GM19467 (cell line): ENCODE results near the gene TAS2R41.

Experiments used
- ATAC-seq: cut with Tn5 transposase; IDR thresholded peaks from one replicate; pipeline ENCODE4 v1.9.1; 2021; ENCODE audit warnings: mild to moderate bottlenecking, moderate library complexity; ENCODE audit not compliant: unreplicated experiment

Gene TAS2R41

DNA sequence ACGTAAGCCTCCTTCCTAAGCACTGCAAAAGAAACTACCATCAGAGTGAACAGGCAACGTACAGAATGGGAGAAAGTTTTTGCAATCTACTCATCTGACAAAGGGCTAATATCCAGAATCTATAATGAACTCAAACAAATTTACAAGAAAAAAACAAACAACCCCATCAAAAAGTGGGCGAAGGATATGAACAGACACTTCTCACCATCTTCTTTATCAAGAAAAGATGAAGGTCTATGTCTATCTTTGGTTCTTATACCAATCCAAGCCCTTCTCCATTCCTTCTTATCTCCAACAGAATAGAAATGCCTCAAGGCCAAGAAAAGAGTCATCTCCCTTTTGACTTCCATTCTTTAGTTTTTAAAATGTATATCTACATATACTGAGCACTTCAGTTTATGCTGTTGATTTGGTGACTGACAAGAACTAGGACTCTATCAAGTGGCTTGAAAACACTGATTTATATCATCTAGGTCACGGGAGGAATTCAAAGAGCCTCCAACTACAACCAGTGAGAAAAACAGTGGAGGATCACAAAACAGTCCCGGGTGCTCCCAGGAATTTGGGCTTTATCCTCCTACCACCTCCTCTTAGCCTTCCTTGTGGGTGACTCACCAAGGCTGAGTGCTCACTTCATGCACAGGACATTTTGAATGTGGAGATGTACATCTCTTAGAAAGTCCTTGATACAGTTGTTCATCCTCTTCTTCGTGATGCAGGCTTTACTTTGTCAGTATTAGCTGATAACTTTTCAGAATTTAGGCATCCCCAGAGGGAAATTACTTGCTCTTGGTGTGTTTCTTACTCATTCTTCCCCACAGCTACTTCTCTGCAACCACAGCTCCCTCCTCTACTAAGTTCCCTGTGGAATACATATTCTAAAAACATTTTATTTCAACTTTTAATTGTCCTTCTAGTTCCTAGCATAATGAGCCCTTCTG is 15.4 kb downstream of the TAS2R41 start:
- no peak for ATAC-seq

DNA sequence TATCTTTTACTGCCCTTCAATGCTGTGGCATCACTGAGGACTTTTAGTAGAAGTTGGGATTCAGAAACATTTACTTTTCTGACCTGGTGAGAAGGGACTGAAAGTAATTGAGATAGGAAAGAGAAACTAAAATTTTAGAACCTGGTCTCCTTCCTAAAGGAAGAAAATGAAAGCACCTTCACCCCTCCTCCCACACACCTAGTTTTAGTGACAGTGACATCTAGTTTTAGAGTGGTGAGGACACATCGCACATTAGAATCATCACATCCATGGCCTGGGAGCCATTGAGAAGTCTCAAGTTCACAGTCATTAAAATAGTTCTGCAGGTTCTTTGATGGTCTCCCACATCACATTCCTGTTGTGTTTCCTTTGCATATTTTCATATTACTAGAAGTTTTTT is 16.1 kb downstream of the TAS2R41 start:
- no peak for ATAC-seq

DNA sequence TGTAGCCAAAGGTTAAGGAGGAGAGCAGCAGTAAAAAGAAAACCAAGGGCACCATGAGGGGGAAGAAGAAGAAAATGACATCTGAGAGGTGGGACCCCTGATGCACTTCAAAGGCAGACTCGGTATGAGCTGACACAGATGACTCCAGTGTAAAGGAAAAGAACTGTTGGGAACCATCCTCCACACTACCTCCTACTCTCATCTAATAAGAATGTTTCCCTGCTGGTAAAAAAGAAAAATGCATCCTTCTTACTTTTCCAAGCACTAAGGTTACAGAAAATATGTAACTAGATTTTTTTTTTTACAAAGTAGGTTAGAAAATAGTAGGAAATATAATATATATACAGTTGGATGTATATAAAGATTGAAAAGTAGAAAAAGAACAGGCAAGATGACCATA is 16.9 kb downstream of the TAS2R41 start:
- ATAC-seq = no peak

DNA sequence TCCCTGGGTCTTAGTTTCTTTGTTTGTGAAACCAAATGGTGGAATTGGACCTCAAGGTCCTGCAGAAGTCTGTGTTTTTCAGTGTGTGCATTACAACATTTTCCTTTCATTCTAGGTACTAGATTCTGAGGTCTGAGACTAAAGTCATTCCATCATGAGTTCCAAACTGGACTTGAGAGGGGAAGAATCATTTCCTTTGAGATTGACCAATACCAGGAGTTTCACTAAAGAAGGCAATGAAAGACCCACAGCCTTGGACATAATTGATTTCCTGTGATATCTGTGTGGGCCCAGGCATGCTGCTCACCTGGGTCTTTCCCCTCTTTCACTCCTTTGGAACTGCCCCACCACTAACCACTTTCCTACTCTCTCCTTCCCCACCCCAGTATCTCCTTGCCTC is 18.2 kb downstream of the TAS2R41 start:
- no peak for ATAC-seq

DNA sequence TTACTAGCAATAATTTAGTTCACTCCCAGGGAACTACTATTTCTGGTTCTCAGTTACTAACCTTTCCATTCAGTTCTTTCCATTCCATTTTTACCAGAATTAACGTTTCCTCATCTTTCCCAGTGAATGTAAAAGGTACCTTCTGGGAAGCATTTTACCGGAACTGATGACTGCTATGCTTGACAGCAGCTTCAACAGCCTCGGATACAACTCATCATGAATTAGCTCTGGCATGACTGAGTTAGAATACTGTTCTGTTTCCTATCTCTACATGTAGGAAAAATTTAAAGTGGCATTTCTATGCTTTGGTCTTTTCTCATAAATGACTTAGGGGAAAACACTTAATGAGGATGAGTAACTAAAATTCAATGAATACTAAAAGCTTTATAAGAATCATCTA is 18.6 kb downstream of the TAS2R41 start:
- ATAC-seq = no peak

DNA sequence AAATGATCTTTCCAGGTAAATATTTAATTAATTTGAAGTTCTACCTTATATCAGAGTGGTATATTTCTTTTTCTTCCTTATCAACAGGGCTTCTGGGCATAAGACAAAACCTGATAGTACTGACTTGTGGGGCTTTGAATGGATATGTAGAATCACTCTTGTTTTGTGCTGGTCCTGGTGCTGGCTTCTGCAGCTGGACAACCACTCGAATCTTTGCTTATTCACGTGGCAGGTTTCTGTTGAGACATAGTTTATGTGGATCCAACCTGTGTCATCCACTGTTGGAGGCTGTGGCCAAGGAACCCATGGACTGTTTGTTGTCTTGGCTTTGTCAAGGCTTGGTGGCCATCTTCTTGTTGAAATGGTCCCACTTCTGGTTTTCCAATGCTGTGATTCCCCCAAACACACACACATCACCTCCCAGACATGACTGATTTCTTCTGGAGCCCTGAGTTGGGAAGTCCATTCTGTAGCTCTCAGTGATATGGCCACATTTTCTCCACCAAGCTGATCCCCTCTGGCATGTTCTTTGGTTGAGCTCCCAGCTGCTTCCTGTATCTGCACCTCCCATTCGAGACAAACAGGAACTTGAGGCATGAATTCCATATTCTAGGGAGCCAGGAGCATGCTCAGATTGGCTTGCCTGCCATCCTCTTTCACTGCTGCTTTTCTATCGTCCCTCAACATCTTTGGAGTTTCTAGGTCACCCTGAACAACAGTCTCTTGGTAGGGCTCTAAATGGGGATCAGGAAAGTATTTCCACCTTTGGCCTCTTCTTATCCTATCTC is 19.5 kb downstream of the TAS2R41 start:
- no peak for ATAC-seq

DNA sequence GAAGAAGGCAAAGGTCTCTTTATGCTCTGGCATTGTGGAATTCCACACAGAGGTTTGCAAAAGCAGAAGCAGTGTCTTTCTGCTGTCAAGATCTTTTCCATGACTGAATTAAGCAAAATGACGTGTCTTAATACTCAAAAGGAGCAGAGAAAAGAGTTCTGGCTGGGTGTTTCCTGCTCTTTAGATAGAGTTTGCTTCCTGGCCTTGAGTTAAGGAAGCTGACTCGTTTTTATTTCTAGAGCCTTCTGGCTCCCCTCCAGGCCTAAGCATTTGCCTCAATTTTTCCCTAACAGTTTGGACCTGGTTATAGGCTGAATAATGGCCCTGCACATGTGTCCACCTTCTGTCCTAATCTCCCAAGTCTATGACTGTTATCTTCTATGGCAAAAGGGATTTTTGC is 21.6 kb downstream of the TAS2R41 start:
- no peak for ATAC-seq

DNA sequence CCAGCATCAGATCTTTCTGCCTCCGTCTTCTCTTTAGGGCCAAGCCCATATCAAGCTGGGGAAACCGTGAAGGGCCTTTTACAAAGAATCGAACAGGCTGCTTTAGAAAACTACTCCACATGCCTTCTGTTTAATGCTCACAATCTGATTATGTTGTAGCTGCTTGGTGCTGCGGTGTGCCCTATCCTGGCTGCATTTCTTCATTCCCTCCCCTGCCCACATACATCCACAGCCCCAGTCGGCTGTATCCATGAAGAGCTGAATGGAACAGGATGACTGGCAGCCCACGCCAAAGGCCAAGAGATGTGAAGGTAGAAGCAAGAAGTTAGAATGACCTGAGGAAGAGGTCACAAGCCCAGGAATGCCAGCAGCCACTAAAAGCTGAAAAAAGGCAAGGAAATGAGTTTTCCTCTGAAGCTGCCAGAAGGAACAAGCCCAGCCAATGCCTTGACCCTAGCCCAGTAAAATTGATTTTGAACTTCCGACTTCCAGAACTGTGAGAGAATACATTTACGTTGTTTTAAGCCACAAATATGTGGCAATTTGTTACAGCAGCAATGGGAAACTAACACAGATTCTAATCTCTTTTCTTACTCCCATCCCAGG is 22.2 kb downstream of the TAS2R41 start:
- ATAC-seq = no peak

DNA sequence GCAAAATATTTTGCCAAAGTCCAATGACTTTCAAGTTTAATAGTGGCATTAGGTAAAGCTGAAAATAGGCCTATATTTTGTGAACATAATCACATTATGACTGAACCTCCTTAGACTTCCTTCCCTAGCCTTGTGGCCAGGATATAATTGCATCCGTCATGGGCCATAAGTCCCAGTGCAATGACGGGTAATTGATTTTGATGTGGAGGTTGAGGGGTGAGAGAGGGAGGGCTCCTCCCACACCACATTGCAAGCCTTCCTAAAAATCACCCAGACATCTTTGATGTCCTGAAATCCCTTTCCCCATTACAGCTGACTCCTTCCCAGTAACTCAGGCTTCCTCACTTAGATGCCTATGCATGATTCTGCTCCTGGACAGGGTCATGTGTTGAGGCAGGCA is 25.6 kb downstream of the TAS2R41 start:
- no peak for ATAC-seq

DNA sequence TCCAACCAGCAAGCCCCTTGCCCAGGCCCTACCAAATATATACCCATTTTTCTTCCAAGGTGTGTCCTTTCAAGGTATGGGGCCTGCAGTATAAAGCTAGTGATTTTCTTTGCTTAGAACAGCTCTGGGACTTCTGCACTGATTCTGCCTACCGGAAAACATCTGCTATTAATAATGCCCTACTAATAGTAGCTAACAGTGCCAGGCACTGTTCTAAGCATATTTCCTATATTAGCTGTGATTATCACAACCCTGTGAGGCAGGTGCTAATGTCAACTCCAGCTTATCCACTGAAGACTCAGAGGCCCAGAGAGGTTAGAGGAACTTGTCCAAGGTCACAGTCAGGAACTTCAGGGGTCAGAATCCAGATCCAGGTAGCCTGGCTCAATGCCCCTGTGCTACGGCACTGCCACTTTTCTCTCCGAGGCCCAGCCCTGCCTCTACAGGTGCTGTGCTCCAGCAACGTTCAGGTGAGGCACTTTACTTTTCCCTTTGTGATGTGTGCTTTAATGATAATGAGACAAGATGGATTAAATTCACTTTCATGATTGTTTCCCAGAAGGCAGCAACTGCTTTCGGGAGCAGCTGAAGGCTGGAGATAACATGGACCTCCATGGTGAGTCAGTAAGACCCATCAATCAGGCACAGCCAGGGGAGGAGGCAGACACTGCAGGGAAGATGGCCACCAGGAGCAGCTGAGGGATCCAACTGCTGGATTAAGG is 26.7 kb downstream of the TAS2R41 start:
- ATAC-seq = no peak

DNA sequence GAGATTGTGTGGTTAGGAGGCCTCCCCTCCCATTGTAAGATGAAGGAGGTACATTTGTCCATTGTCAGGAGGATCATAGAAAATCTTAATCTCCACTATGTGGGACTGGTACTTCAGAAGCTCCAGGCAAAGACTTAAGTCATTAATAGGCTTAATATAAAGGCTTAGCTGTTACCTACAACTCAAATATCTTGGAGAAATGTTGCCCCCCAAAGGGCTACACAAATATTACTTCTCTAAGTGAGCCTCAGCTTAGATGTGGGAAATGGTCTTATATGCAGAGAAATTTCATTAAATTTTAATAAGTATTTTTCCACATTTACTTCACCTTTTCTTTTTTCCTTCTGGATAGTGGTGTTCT is 27.2 kb downstream of the TAS2R41 start:
- no peak for ATAC-seq

DNA sequence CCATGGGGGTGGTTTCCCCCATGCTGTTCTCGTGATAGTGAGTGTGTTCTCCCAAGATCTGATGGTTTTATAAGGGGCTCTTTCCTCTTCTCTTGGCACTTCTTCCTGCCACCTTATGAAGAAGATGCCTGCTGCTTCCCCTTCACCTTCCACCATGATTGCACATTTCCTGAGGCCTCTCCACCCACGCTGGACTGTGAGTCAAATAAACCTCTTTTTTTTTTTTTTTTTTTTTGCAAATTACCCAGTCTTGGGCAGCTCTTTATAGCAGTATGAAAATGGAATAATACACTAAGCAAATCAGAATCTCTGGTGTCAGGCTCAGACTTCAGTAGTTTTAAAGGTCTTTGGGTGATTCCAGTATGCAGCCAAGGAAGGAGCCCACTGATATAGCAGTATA is 28.2 kb downstream of the TAS2R41 start:
- ATAC-seq = no peak

DNA sequence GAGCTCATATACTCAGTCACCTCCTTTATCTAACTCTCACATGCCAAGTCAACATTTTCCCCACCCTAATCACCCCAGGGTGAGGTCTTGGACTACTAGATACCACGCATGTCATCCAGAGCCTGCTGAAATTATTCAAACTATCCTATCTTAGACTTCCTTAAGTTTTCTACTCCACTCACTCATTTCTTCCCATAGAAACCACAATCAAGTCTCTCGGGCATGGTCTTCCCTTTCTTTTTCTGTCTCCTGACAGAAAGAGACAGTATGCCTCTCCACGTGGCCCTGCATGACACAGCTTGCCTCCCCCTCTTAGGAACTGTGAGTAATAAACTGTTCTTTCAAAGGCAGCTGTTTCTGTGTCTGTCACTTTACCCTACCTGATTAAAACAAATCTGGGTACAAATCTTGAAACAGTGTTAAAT is 29.4 kb downstream of the TAS2R41 start:
- ATAC-seq = no peak

DNA sequence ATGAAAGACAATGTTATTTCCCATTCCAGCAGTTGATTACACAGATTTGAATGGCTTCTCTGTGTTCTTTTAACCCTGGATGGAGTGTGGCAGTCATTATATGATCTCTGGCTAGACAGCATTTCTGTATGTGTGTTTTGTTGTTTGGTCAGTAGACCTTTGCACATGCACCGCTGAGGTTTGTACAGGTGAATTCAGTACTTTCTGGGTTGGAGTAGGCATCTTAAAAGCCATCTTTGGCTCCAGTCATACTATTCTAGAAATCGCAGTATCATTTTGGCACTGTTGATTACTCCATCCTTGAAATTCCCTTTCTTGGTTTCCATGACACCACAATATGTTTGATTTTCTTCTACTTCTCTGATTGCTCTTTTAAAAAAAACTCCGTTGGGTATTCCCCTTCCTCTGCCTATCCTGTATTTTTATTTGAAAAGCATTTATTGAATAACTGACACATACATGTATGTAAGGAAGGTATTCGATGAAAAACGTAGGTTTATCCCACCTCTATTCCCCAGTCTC is 29.9 kb downstream of the TAS2R41 start:
- no peak for ATAC-seq

DNA sequence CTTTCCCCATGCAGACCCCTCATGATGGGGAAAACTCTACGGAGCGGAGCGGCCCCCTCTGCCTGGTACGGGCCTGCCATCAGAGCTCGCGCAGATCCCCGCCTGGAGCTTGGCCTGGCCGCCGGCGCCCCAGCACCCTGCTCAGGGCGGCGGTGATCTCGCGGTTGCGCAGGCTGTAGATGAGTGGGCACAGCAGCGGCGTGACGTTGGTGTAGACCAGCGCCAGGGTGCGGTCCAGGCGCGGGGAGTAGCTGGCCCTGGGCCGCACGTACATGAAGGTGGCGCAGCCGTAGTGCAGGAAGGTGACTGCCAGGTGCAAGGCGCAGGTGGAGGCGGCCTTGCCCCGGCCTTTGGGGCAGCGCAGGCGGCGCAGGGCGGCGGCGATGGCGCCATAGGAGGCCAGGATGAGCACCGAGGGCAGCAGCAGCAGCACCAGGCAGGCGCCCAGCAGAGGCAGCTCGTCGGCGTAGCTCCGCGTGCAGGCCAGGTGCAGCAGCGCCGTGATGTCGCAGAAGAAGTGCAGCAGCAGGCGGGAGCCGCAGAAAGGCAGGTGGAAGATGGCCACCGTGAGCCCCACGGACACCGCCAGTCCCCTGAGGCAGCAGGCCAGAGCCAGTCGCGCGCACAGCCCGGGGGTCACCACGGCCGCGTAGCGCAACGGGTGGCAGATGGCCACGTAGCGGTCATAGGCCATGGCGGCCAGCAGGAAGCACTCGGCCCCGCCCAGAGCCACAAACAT is 33.4 kb downstream of the TAS2R41 start:
- ATAC-seq = no peak

DNA sequence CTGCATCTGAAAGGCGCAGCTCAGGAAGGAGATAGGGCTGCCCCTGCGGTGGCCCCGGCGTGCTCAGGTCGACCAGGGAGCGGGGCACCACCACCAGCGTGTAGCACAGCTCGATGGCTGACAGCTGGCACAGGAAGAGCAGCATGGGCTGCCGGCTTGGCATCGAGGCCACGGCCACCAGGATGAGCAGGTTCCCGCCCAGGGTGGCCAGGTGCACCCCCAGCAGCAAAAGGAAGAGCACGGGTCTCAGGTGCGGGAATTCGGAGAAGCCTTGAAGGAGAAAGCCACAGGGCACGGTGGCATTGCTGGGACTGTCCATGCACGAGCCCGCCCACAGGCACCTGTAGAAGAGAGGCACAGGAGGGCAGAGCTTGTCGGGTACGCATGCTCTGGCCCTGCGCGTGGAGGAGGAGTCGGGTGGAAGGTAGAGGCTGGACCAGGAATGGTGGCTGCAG is 33.9 kb downstream of the TAS2R41 start:
- ATAC-seq = no peak

DNA sequence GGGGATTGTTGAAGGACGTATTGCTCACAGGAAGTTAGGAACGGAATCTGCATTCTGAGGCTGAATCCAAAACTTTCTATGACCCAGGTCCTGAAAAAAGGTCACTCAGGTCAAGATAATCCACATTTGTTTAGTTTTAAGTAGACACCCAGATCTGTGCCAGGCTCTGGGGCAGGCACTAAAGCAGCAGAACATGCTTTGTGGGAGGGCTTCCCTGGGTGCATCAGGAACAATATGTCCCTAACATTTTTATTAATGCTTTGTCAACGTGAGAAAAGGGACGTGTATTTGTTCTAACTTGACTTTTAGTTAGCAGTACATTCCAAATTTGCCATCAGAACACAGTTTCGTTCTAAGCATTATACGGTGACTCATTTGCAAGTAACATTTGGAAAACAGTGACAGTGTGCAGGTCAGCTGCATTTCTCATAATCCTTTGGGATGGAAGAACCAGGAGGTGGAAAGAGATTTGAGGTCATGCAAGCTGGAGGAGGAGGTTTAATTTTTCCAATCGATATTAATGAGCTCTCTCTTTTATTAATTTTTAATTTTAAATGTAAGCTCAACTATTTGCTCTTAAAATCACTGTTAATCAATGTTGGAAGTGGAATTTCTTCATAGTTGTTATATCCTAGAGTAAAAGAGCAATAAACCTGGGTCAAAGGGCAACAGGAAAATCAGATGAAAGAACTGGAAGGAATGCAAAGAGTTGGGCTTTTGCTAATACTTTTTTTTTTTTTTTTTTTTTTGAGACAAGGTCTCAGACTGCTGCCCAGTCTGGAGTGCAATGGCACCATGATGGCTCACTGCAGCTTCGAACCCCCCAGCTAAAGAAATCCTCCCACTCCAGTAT is 35.0 kb downstream of the TAS2R41 start:
- no peak for ATAC-seq

DNA sequence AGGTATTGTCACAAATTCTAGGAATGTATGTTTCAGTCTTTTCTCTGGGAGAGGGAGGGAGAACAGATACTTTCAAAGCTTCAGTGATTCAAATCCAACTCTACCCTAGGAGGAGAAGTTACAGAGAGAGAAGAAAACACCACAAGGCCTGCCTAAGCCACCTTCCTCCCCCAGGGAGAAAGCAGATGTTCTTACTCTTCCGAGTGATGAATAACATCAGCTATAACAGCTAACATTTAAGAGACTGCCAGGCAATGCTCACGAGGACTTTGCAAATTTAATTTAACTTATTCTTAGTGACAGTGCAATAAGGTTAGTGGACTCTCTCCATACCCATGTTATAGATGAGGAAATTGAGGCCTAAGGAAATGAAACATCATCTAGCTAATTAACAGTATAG is 36.8 kb downstream of the TAS2R41 start:
- no peak for ATAC-seq
